Measurements from ENCODE around the gene TMPRSS7. TPM values are rescaled to one million over a fixed set of nuclear protein-coding genes. Genes with fewer than 3 reads are reported as not detected.

TMPRSS7 gene
- total RNA-seq, 1 donor from 2014 or later, result not detected

GRCh38 chr3:111999484-112000324 is 34.8 kb upstream of the TMPRSS7 start:
- peak in 1 of 2 experiments; percentile 41 for DNase-seq (ENCODE audit: low spot score in 2 of 2, unreplicated experiment in 2 of 2)
- H3K27ac Mint-ChIP-seq, result no peak overlapping the region
- TF ChIP-seq, protein P1, sequence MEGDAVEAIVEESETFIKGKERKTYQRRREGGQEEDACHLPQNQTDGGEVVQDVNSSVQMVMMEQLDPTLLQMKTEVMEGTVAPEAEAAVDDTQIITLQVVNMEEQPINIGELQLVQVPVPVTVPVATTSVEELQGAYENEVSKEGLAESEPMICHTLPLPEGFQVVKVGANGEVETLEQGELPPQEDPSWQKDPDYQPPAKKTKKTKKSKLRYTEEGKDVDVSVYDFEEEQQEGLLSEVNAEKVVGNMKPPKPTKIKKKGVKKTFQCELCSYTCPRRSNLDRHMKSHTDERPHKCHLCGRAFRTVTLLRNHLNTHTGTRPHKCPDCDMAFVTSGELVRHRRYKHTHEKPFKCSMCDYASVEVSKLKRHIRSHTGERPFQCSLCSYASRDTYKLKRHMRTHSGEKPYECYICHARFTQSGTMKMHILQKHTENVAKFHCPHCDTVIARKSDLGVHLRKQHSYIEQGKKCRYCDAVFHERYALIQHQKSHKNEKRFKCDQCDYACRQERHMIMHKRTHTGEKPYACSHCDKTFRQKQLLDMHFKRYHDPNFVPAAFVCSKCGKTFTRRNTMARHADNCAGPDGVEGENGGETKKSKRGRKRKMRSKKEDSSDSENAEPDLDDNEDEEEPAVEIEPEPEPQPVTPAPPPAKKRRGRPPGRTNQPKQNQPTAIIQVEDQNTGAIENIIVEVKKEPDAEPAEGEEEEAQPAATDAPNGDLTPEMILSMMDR (IDR thresholded peaks at IDR 0.05; ENCODE audit: unreplicated experiment), result no peak
- no peaks in the 10 kb centered on the region for H3K36me3 Mint-ChIP-seq
- H3K27me3 Mint-ChIP-seq (ENCODE audit: low read depth), result peaks cover 26% of the 10 kb centered on the region
- H3K4me1 Mint-ChIP-seq, result peaks cover 20% of the 10 kb centered on the region
- H3K9me3 Mint-ChIP-seq, result no peaks in the 10 kb centered on the region
- peak overlapping the region; percentile 78 for H3K4me3 Mint-ChIP-seq

DNA sequence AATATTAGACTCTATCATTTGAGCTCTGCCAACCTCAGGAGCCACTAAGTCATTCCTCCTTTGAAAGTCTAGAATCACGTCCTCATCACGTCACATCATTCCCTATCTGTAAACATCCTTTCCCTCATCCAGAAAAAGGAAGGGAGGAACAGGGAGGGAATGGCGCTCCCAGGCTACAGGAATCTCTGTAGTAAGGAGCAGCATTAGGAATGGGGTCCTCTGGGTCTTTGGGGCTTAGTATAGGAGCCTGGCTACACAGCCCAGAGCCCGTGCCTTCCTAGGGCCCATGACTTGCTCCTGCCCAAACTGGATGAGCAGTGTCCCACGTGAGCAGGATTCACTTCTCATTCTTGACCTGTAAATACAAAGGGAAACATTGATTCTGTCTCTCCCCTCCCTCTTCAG is 34.2 kb upstream of the TMPRSS7 start:
- peaks cover 26% of the 10 kb centered on the region for H3K27me3 Mint-ChIP-seq (ENCODE audit: low read depth)
- H3K9me3 Mint-ChIP-seq, result no peaks in the 10 kb centered on the region
- TF ChIP-seq, protein P1 (IDR thresholded peaks at IDR 0.05; ENCODE audit: unreplicated experiment), result no peak
- H3K4me3 Mint-ChIP-seq, result no peak overlapping the region
- H3K36me3 Mint-ChIP-seq, result no peaks in the 10 kb centered on the region
- no peak overlapping the region for H3K27ac Mint-ChIP-seq
- DNase-seq (ENCODE audit: low spot score in 2 of 2, unreplicated experiment in 2 of 2), result no peak
- peaks cover 20% of the 10 kb centered on the region for H3K4me1 Mint-ChIP-seq

- Mint-ChIP-seq H3K27ac (no peak overlapping the region), H3K36me3 (no peaks in the 10 kb centered on the region), H3K4me1 (peaks cover 20% of the 10 kb centered on the region), H3K9me3 (no peaks in the 10 kb centered on the region), H3K4me3 (no peak overlapping the region), H3K27me3 (ENCODE audit: low read depth) (peaks cover 26% of the 10 kb centered on the region)
- no peak for DNase-seq (ENCODE audit: low spot score in 2 of 2, unreplicated experiment in 2 of 2)
- TF ChIP-seq, protein P1 (IDR thresholded peaks at IDR 0.05; ENCODE audit: unreplicated experiment), result no peak
Measured at GRCh38 chr3:112000966-112001365, 33.6 kb upstream of the TMPRSS7 start.

- Mint-ChIP-seq H3K27ac (no peak overlapping the region), H3K4me3 (no peak overlapping the region), H3K9me3 (no peaks in the 10 kb centered on the region), H3K36me3 (no peaks in the 10 kb centered on the region), H3K27me3 (ENCODE audit: low read depth) (peaks cover 26% of the 10 kb centered on the region), H3K4me1 (peaks cover 20% of the 10 kb centered on the region)
- DNase-seq (ENCODE audit: low spot score in 2 of 2, unreplicated experiment in 2 of 2), result no peak
- TF ChIP-seq, protein P1 (IDR thresholded peaks at IDR 0.05; ENCODE audit: unreplicated experiment), result no peak
Measured at GRCh38 chr3:112001526-112001925, 33.0 kb upstream of the TMPRSS7 start.

DNA sequence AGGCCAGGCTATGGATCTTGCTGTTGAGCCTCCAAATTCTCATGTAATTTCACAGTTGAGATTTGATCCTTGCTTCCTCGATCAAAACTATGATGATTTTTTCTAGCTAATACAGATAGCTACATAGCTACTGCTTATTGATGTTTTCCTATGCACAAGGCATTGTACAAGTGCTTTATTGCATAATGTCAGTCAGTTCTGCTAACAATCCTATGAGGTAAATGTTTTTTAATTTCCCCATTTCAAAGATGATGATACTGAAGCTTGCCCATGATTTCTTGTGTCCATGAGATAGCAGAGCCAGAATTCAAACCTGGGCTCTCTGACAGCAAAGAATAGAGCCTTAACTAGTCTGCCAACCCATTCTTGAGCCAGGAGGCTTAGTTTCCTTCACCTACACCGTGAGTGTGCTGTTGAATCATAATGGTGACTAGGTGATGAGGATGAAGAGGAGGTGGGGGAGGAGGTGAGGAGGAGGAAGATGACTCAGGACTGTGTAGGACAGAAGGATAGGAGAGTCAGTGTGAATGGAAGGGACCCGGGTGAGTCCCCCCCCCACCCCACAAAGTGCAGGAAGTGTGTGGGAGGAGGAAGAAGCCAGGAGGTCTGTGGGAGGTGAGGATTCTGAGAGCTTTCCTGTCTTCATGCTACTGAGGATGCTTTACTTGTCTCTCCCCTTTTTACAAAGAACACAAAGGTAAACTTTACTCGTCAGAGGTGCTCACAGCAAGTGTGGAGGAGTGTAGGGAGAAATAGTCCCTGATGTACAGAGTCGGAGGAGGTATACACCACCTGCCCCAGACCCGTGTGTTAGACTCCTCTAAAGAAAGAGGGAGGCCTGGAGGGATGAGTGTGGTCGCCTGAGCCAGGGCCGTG is 32.2 kb upstream of the TMPRSS7 start:
- Mint-ChIP-seq H3K4me3 (no peak overlapping the region), H3K4me1 (peaks cover 22% of the 10 kb centered on the region)

More for the DNA sequence above, 32.2 kb upstream of the TMPRSS7 start:
- H3K9me3 Mint-ChIP-seq, result no peaks in the 10 kb centered on the region
- H3K27me3 Mint-ChIP-seq (ENCODE audit: low read depth), result peaks cover 25% of the 10 kb centered on the region
- H3K27ac Mint-ChIP-seq, result no peak overlapping the region
- TF ChIP-seq, protein P1 (IDR thresholded peaks at IDR 0.05; ENCODE audit: unreplicated experiment), result no peak
- no peaks in the 10 kb centered on the region for H3K36me3 Mint-ChIP-seq
- DNase-seq (ENCODE audit: low spot score in 2 of 2, unreplicated experiment in 2 of 2), result no peak

Measured in mesothelial cell of epicardium (in vitro differentiated cells).